ENCODE data around the gene GARNL3. TPM values are rescaled to one million over a fixed set of nuclear protein-coding genes. Genes with fewer than 3 reads are reported as not detected.

Gene GARNL3
- total and polyA plus RNA-seq, 2 experiments from 2014 or later = 24.8 to 34.2 TPM

DNA sequence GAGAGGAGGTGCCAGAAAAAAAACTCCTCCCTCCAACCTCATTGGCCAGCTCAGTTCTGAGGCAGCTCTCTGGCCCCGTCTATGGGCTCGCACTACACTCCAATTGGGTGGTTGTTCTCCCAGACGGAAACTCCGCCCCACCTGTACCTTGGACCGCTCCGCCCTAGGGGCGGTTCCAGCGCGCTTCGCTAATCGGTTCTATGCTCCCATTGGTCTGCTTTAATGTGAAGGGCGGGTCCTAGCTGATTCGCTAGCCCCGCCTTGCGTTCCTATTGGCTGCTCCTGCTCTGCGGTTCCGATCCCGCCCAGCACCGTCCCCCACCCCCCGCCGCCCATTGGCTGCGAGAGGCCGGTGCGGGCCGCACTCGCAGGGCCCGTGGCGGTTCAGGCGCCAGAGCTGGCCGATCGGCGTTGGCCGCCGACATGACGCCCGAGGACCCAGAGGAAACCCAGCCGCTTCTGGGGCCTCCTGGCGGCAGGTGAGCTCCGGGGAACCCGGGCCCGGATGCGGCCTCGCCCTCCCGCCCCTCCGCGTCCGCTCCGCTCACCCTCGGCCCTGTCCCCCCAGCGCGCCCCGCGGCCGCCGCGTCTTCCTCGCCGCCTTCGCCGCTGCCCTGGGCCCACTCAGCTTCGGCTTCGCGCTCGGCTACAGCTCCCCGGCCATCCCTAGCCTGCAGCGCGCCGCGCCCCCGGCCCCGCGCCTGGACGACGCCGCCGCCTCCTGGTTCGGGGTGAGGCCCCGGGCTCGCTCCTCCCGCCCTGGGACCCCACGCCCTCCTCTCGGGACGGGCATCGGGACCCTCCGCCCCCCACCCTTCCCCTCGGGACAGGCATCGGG is 132.5 kb downstream of the GARNL3 start, which contains the start of gene SLC2A8:
Gene SLC2A8 (plus strand): TSS at position 362 of the 838 bp plus-strand sequence. CDS start 62 bp downstream, at position 424.
- H3K27me3 ChIP-seq = no peaks in the 10 kb centered on the region
- no peaks in the 10 kb centered on the region for H3K36me3 ChIP-seq
- peak within 1 kb of the TSS; percentile 71 for H3K4me3 ChIP-seq
- H3K4me1 ChIP-seq (ENCODE audit: low read depth) = no peaks in the 10 kb centered on the region
- TF ChIP-seq, protein P1, sequence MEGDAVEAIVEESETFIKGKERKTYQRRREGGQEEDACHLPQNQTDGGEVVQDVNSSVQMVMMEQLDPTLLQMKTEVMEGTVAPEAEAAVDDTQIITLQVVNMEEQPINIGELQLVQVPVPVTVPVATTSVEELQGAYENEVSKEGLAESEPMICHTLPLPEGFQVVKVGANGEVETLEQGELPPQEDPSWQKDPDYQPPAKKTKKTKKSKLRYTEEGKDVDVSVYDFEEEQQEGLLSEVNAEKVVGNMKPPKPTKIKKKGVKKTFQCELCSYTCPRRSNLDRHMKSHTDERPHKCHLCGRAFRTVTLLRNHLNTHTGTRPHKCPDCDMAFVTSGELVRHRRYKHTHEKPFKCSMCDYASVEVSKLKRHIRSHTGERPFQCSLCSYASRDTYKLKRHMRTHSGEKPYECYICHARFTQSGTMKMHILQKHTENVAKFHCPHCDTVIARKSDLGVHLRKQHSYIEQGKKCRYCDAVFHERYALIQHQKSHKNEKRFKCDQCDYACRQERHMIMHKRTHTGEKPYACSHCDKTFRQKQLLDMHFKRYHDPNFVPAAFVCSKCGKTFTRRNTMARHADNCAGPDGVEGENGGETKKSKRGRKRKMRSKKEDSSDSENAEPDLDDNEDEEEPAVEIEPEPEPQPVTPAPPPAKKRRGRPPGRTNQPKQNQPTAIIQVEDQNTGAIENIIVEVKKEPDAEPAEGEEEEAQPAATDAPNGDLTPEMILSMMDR (IDR thresholded peaks at IDR 0.05; ENCODE audit: low read depth, low read length) = no peak
- DNase-seq (ENCODE audit: low read depth in 1 of 2, low spot score in 1 of 2) = peak; percentile 99 to 100
- peak within 1 kb of the TSS; percentile 84 for H3K27ac ChIP-seq
- no peaks in the 10 kb centered on the region for H3K9me3 ChIP-seq (ENCODE audit: low read depth)

DNA sequence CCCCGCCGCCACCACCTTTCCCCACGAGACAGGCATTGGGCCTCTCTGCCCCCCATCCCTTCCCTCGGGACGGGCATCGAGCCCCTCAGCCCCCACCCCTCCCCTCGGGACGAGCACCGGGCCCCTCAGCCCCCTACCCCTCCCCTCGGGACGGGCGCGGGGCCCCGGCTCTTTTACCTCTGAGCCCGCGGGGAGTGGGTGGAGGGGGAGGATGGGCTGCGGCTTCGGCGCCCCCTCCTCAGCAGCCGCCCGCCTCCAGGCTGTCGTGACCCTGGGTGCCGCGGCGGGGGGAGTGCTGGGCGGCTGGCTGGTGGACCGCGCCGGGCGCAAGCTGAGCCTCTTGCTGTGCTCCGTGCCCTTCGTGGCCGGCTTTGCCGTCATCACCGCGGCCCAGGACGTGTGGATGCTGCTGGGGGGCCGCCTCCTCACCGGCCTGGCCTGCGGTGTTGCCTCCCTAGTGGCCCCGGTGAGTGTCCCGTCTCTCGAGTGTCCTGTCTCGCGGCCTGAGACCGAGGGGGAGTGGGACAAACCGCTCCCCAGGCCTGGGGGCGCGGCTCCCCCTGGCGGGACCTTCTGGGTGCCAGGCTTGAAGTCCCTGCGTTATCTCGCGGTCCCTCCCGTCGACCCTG is 133.2 kb downstream of the GARNL3 start:
- Histone ChIP-seq H3K4me1 (ENCODE audit: low read depth) (no peaks in the 10 kb centered on the region), H3K27ac (peak overlapping the region; percentile 84), H3K27me3 (no peaks in the 10 kb centered on the region), H3K4me3 (peak overlapping the region; percentile 71), H3K9me3 (ENCODE audit: low read depth) (no peaks in the 10 kb centered on the region), H3K36me3 (no peaks in the 10 kb centered on the region)
- TF ChIP-seq, protein P1 (IDR thresholded peaks at IDR 0.05; ENCODE audit: low read depth, low read length) = peak; percentile 45
- peak; percentile 19 to 57 for DNase-seq (ENCODE audit: low read depth in 1 of 2, low spot score in 1 of 2)

DNA sequence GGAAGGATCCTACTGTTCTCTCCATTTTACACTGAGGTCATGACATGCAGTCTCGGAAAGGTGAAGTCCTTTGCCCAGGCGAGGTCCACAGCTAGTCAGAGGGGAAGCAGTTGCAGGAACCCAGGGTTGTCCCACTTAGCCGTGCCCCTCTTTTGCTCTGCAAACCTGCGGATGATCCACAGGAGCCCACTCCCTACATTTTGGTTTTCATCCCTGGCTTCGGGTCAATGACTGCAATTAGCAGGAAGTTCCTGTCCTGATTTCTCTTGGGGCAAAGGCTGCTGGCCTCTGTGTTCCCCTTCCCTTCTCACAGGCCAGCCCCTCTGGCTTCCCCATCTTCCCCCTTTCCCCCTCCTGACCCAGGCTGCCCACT is 133.7 kb downstream of the GARNL3 start:
- no peaks in the 10 kb centered on the region for H3K27me3 ChIP-seq
- TF ChIP-seq, protein P1 (IDR thresholded peaks at IDR 0.05; ENCODE audit: low read depth, low read length) = no peak
- no peak overlapping the region for H3K27ac ChIP-seq
- no peaks in the 10 kb centered on the region for H3K36me3 ChIP-seq
- no peaks in the 10 kb centered on the region for H3K9me3 ChIP-seq (ENCODE audit: low read depth)
- H3K4me1 ChIP-seq (ENCODE audit: low read depth) = no peaks in the 10 kb centered on the region
- H3K4me3 ChIP-seq = peak overlapping the region; percentile 71
- DNase-seq (ENCODE audit: low read depth in 1 of 2, low spot score in 1 of 2) = no peak

DNA sequence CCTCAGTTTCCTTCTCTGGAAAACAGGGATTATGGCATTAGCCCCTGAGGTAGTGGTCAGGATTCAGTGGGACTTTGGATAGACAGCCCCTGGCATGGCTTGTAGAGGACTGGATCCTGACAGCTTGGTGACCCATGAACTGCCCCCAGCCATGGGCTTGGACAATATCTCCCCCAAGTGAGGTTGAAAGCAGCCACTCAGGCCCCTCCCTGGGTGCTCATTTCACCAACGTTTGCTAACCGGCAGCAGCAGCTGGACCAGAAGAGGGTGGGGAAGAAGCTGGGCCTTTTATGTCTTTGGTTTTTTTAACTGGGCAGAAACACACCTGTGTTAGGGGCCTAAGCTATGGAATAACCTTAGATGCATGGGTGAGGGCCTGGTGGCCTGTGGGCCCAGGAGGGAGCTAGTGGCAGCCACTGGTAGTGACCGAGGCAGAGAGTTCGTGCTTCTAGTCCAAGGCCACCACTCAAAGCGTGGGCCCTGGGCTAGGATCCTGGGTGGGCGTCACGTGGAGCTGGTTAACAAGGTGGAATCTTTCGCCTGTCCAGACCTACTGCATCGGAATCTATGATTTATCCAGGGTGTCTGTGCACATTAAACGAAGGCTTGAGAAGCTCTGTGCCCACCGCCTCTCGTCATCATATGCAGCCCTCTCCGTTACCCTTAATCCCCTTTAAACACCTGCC is 134.3 kb downstream of the GARNL3 start:
- Histone ChIP-seq H3K27ac (no peak overlapping the region), H3K27me3 (no peaks in the 10 kb centered on the region), H3K4me1 (ENCODE audit: low read depth) (no peaks in the 10 kb centered on the region), H3K9me3 (ENCODE audit: low read depth) (no peaks in the 10 kb centered on the region), H3K4me3 (no peak overlapping the region), H3K36me3 (peaks cover 3% of the 10 kb centered on the region)
- TF ChIP-seq, protein P1 (IDR thresholded peaks at IDR 0.05; ENCODE audit: low read depth, low read length) = no peak
- no peak for DNase-seq (ENCODE audit: low read depth in 1 of 2, low spot score in 1 of 2)

DNA sequence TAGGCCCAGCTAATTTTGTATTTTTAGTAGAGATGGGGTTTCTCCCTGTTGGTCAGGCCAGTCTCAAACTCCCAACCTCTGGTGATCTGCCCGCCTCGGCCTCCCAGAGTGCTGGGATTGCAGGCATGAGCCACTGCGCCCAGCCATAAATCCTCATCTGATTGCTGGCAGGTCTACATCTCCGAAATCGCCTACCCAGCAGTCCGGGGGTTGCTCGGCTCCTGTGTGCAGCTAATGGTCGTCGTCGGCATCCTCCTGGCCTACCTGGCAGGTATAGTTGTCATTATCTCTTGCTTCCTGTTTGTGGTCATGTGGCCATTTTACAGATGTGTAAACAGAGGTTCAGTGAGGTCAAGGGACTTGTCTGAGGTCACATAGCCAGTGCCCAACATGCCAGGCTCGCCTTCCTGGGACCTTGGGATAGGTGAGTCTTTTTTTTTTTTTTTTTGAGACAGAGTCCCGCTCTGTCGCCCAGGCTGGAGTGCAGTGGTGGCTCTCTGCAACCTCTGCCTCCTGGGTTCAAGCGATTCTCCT is 135.2 kb downstream of the GARNL3 start:
- Histone ChIP-seq H3K4me1 (ENCODE audit: low read depth) (no peaks in the 10 kb centered on the region), H3K36me3 (peaks cover 5% of the 10 kb centered on the region), H3K4me3 (no peak overlapping the region), H3K27me3 (no peaks in the 10 kb centered on the region), H3K27ac (no peak overlapping the region), H3K9me3 (ENCODE audit: low read depth) (no peaks in the 10 kb centered on the region)
- no peak for DNase-seq (ENCODE audit: low read depth in 1 of 2, low spot score in 1 of 2)
- TF ChIP-seq, protein P1 (IDR thresholded peaks at IDR 0.05; ENCODE audit: low read depth, low read length) = no peak

Data from cardiac muscle cell (in vitro differentiated cells and primary cell).